ENCODE data around the gene CTIF. TPM values are rescaled to one million over a fixed set of nuclear protein-coding genes. Genes with fewer than 3 reads are reported as not detected.

Gene CTIF
- total RNA-seq, 2 experiments from 2014 or later, result 3.2 to 3.5 TPM

DNA sequence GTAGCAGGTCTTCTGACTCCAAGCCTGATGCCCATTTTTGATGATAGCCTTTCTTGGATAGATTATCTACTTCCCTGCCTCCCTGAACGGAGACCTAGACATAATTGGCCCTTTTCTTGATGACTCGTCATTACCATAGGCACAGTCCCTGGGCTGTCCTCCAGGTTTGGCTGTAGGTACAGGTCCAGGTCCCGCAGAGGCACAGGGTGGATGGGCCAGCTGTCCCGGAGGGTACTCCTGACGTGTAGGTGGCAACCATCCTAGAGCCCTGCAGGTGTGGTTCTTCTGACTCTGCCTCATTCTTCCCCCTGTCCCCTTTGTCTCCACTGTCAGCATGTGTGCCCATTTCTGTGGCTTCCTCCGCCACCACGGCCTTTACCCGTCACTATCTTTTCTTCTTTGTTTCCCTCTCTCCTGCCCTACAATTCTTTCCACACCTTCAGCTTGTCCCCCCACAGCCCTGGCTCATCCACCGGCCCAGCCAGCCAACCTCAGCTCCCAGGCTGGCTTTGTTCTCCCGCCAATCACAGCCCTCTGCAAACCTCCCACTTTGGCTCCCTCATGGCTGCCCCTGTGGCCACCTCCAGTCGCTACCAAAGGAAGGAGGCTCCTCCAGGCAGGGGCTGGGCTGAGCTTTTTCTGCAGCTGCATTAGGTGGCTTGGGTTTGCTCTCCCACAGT lies 309.1 kb downstream of the CTIF start:
- peaks cover 46% of the 10 kb centered on the region for H3K4me1 Mint-ChIP-seq (ENCODE audit: low read depth)
- DNase-seq, result no peak
- POLR2A ChIA-PET, result interaction anchor here (0.8 kb wide), 1 partner anchor 21 kb away, joined by 3 read pairs; no protein-coding TSS in a partner anchor

DNA sequence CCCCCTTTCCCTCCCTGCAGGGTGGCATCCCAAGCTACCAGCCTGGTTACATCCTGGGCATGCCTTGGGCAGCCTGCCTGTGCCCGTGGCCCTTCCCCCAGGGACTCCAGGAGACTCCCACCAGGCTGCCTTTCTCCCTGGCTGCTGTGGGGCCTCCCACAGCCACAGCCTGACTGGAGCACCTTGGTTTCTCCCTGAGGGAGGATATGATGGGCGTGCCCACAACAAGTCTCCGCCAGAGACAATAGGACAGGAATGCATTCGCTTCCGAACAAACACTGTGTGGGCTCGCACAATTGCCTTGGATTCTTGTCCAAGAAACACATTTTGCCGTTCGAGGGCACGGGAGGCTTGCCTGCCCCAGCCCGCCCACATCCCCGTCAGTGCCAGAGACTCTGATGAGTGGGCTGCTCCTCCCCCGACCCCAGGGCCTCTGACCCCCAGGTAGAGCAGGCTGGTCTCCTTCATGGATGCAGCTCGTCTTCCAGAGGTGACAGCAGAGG lies 309.9 kb downstream of the CTIF start:
- TF ChIP-seq, protein P1, sequence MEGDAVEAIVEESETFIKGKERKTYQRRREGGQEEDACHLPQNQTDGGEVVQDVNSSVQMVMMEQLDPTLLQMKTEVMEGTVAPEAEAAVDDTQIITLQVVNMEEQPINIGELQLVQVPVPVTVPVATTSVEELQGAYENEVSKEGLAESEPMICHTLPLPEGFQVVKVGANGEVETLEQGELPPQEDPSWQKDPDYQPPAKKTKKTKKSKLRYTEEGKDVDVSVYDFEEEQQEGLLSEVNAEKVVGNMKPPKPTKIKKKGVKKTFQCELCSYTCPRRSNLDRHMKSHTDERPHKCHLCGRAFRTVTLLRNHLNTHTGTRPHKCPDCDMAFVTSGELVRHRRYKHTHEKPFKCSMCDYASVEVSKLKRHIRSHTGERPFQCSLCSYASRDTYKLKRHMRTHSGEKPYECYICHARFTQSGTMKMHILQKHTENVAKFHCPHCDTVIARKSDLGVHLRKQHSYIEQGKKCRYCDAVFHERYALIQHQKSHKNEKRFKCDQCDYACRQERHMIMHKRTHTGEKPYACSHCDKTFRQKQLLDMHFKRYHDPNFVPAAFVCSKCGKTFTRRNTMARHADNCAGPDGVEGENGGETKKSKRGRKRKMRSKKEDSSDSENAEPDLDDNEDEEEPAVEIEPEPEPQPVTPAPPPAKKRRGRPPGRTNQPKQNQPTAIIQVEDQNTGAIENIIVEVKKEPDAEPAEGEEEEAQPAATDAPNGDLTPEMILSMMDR (IDR thresholded peaks at IDR 0.05), result no peak
- ATAC-seq (no peak), DNase-seq (no peak)
- Mint-ChIP-seq H3K4me1 (ENCODE audit: low read depth) (peaks cover 47% of the 10 kb centered on the region), H3K9me3 (no peaks in the 10 kb centered on the region), H3K27me3 (no peaks in the 10 kb centered on the region), H3K4me3 (no peak overlapping the region), H3K27ac (no peak overlapping the region), H3K36me3 (ENCODE audit: low read depth) (no peaks in the 10 kb centered on the region)
- intact Hi-C loops (cut with micrococcal nuclease), result no loop called here
- CTCF ChIA-PET, result no interaction called here
- POLR2A ChIA-PET, result no interaction called here

More for the DNA sequence above, 309.1 kb downstream of the CTIF start:
- no peak overlapping the region for H3K27ac Mint-ChIP-seq
- no peak overlapping the region for H3K4me3 Mint-ChIP-seq
- no peaks in the 10 kb centered on the region for H3K36me3 Mint-ChIP-seq (ENCODE audit: low read depth)
- H3K9me3 Mint-ChIP-seq, result no peaks in the 10 kb centered on the region
- intact Hi-C loops (cut with micrococcal nuclease), result no loop called here
- TF ChIP-seq, protein P1 (IDR thresholded peaks at IDR 0.05), result no peak
- no peaks in the 10 kb centered on the region for H3K27me3 Mint-ChIP-seq
- CTCF ChIA-PET, result no interaction called here
- ATAC-seq, result no peak

DNA sequence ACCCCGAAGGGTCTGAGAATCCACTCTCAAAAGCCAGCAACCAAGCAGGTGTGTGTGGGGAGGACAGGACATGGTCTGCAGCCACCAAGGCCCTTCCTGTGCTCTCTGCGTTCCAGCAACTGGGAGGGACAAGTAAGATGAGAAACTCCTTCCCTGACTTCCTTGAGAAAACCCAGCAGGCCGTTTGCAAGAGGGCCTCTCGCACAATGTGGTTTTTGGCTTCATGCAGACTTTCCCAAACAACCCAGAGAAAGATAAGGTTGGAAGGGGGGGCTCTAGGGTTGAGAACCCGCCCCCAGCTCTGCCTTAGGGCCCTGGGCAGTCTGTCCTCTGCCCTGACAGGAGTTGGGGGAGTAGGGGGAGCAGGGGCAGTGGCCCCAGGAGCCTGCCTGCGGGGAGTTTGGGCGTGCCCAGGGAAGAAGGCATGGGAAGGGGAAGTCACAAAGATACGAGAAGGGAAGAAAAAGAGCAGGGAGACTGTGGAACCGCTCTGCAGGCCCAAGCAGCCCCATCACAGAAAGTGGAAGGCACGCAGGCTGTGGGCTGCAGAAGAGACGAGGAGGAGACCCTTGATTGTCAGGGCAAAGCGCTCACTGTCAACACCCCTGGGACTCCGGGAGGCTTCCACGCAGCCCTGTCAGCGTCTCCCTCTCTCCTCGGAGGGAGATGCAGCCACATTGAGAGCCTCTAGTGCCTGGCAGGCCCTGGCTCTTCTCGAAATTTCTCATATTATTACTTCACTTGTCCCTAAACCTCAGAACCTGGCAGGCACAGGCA lies 312.2 kb downstream of the CTIF start:
- no peaks in the 10 kb centered on the region for H3K36me3 Mint-ChIP-seq (ENCODE audit: low read depth)
- ChIA-PET CTCF (interaction anchor here (0.9 to 1.5 kb wide), 2 partner anchors 18 to 191 kb away, joined by 3 read pairs; no protein-coding TSS in a partner anchor), POLR2A (interaction anchor here (1.5 kb wide), 1 partner anchor 9 kb away, joined by 3 read pairs; no protein-coding TSS in a partner anchor)
- no peaks in the 10 kb centered on the region for H3K9me3 Mint-ChIP-seq
- intact Hi-C loops (cut with micrococcal nuclease), result no loop called here
- H3K27me3 Mint-ChIP-seq, result no peaks in the 10 kb centered on the region
- H3K4me1 Mint-ChIP-seq (ENCODE audit: low read depth), result peaks cover 38% of the 10 kb centered on the region
- no peak overlapping the region for H3K27ac Mint-ChIP-seq
- TF ChIP-seq, protein P1 (IDR thresholded peaks at IDR 0.05), result no peak
- no peak overlapping the region for H3K4me3 Mint-ChIP-seq
- DNase-seq (no peak), ATAC-seq (peak; percentile 5)

DNA sequence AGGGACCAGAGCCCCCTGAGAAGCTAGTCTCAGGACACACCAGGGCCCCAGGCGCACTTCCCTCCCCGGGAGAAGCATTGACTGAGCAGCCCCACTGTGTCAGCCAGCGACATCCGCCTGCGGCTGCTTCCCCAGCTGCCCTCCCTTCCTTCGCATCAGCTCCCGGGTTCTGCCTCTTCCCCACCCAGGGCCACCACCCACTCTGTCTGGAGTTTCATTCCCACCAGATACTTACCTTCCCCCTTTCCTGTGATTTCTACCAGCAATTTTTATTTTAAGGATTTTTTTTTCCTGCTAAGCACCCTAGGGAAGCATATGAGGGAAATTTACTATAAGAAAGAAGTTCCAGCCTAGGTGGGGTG lies 312.7 kb downstream of the CTIF start:
- POLR2A ChIA-PET, result interaction anchor here (1.5 kb wide), 1 partner anchor 10 kb away, joined by 3 read pairs; no protein-coding TSS in a partner anchor
- no peak overlapping the region for H3K4me3 Mint-ChIP-seq
- no peak overlapping the region for H3K27ac Mint-ChIP-seq
- peak; percentile 43 for DNase-seq
- TF ChIP-seq, protein P1 (IDR thresholded peaks at IDR 0.05), result no peak
- CTCF ChIA-PET, result interaction anchor here (0.9 kb wide), 1 partner anchor 190 kb away, joined by 3 read pairs; no protein-coding TSS in a partner anchor
- peak; percentile 50 for ATAC-seq
- H3K36me3 Mint-ChIP-seq (ENCODE audit: low read depth), result no peaks in the 10 kb centered on the region
- peaks cover 41% of the 10 kb centered on the region for H3K4me1 Mint-ChIP-seq (ENCODE audit: low read depth)
- H3K27me3 Mint-ChIP-seq, result no peaks in the 10 kb centered on the region
- intact Hi-C loops (cut with micrococcal nuclease), result no loop called here
- H3K9me3 Mint-ChIP-seq, result no peaks in the 10 kb centered on the region

DNA sequence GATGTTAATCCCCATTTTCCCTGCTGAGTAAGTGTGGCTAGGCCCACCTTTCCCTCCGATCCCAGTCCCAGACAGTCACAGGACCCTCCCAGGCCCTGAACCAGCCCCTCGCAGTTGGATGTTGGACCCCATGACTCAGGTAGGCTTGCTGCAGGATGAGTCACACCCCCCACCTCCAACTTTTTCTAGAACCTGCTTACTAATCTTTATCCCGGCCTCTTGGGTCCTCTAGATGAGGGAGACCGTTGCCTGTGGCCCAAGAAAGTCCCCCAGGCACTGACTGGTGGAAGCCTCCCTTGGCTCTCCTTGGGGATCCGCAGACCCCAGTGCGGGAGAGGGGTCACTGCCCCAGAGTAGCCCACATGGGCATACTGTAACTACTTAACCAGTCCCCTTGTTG lies 313.5 kb downstream of the CTIF start:
- no peaks in the 10 kb centered on the region for H3K27me3 Mint-ChIP-seq
- intact Hi-C loops (cut with micrococcal nuclease), result no loop called here
- ChIA-PET CTCF (no interaction called here), POLR2A (no interaction called here)
- H3K27ac Mint-ChIP-seq, result peak overlapping the region; percentile 50
- ATAC-seq (peak; percentile 65), DNase-seq (peak; percentile 54)
- H3K36me3 Mint-ChIP-seq (ENCODE audit: low read depth), result no peaks in the 10 kb centered on the region
- no peak overlapping the region for H3K4me3 Mint-ChIP-seq
- no peaks in the 10 kb centered on the region for H3K9me3 Mint-ChIP-seq
- TF ChIP-seq, protein P1 (IDR thresholded peaks at IDR 0.05), result no peak
- peaks cover 41% of the 10 kb centered on the region for H3K4me1 Mint-ChIP-seq (ENCODE audit: low read depth)
